Testis (tissue), 5 donors: ENCODE results near the gene BCL2L11. TPM values are rescaled to one million over a fixed set of nuclear protein-coding genes. Genes with fewer than 3 reads are reported as not detected.
A peak's percentile ranks its signal among the peaks of the same experiment; 100 is the strongest.
"Not testable (repeated sequence)": the region's sequence is repeated elsewhere in the genome, so short reads cannot be mapped to it uniquely, and the experiment has no call there.

Source experiments
- DNase-seq: peaks from one replicate; pipeline ENCODE4 v3.0.0-alpha.2; 2019
- H3K27ac ChIP-seq, 2 donors: fragments of 200-600 bp; sonication (generic); one replicate each; pipeline ENCODE4 v1.5.1; 2019
- H3K27me3 ChIP-seq: fragments of 200-600 bp; sonication (generic); one replicate; pipeline ENCODE4 v1.5.1; 2019
- H3K36me3 ChIP-seq: fragments of 200-600 bp; sonication (generic); one replicate; pipeline ENCODE4 v1.5.1; 2017; ENCODE audit warnings: low read depth; ENCODE audit errors: missing control alignments
- H3K4me1 ChIP-seq: fragments of 200-600 bp; sonication (generic); one replicate; pipeline ENCODE4 v1.5.1; 2019
- H3K4me3 ChIP-seq, 2 donors: fragments of 200-600 bp; sonication (generic); one replicate each; pipeline ENCODE4 v1.5.1; 2017 to 2019
- H3K9me3 ChIP-seq: fragments of 200-600 bp; sonication (generic); one replicate; pipeline ENCODE4 v1.5.1; 2017
- CTCF ChIP-seq, 3 experiments: fragments of 450-650 bp in 2 of 3; fragments of 200-600 bp in 1 of 3; sonication (generic) in 1 of 3; IDR thresholded peaks; one replicate each; pipeline ENCODE4 v1.5.1; 2016 to 2019; ENCODE audit warnings: antibody characterized with exemption in 3 of 3, mild to moderate bottlenecking in 2 of 3, moderate library complexity in 1 of 3
- POLR2A ChIP-seq: fragments of 450-650 bp; IDR thresholded peaks from one replicate; pipeline ENCODE4 v1.6.1; 2017; ENCODE audit warnings: antibody characterized with exemption, mild to moderate bottlenecking, moderate library complexity
- WGBS, 2 donors: methylation state at CpG; one replicate each; pipeline ENCODE4 v1.1.5; 2018; 5-methylcytosine and 5-hydroxymethylcytosine counted together
- intact Hi-C: fragments of 100-400 bp; cut with DNase I; formaldehyde crosslinking; loops from one replicate; pipeline ENCODE4 v1.15.1; 2023; ENCODE audit warnings: low total_unique reads
- long read RNA-seq, 2 donors: transcript quantifications; one replicate each; lab custom pipeline, GENCODE V29; 2026
- polyA plus RNA-seq: library from polyadenylated mRNA; stranded (reverse); fragments of 350-450 nt; fragmentation: Illumina TruSeq; extraction: RNeasy Lipid Tissue Mini Kit (QIAGEN cat#74804); gene quantifications from one replicate; pipeline ENCODE4 v1.2.3, GENCODE V29; 2014; ENCODE audit warnings: low read depth, low replicate concordance; ENCODE audit not compliant: insufficient read depth
- total RNA-seq, 2 donors: library from RNA; depleted of rRNA; stranded (reverse); fragments of >200 nt; gene quantifications; one replicate each; pipeline ENCODE4 v1.2.3, GENCODE V29; 2016

Gene BCL2L11
- total RNA-seq: 10 to 100 TPM; 29.3 to 41.7 TPM
- 26.4 TPM for polyA plus RNA-seq
- long read RNA-seq, donor 1, partial matches to known transcripts: 0 of 1 reads
- long read RNA-seq, donor 1, other reads (novel, unspliced or antisense): 0 of 1 reads
- long read RNA-seq, donor 2, full-length matches to known transcripts: 1 of 1 reads
- long read RNA-seq, donor 2, partial matches to known transcripts: 0 of 1 reads
- long read RNA-seq, donor 2, other reads (novel, unspliced or antisense): 0 of 1 reads

DNA sequence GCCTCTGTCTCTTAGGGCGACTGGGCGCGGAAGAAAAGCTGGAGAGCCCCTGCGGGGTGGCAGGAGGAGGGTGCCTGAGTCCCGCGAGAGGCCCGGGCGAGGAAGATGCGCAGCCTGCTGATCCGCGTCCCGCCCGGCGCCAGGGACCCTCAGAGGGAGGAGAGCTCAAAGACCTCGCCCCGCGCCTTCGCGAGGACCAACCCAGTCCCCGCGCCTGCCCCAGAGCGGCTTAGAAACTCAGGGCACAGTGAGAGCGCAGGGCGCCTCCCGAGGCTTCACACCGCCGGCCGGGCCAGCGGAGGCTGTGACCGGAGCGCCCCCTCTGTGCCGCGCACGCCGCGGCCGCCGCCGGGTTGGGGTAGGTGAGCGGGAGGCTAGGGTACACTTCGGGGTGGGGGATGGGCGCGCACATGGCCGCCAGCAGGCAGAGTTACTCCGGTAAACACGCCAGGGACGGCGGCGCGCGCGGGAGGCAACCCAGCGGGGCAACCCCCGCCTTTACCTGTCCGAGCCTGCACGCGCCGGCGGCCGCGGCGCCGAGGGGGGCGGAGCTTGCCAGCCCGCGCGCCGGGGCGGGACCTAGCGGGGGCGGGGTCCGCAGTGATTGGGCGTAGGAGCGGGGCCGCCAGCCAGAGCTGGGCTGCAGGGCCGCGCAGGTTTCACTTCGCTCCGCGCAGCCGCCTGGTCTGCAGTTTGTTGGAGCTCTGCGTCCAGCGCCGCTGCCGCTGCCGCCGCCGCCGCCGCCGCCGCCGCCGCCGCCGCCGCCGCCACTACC is at the start of gene BCL2L11:
Gene BCL2L11 (plus strand): TSS at position 662 of the 775 bp plus-strand sequence. CDS start 2,832 bp downstream, outside the sequence.
- Histone ChIP-seq H3K36me3 (no peaks in the 10 kb centered on the region), H3K4me1 (peaks cover 6% of the 10 kb centered on the region), H3K4me3 (peak within 1 kb of the TSS; percentile 77 to 79), H3K27me3 (no peaks in the 10 kb centered on the region), H3K27ac (peak within 1 kb of the TSS; percentile 53 to 80), H3K9me3 (no peaks in the 10 kb centered on the region)
- TF ChIP-seq CTCF (IDR thresholded peaks at IDR 0.05) (no peak), POLR2A (peak; percentile 32)
- peak; percentile 94 for DNase-seq
- intact Hi-C loops: no loop called here
- WGBS, 2 donors: 0% methylated on average over 57 of the region's 98 CpGs; no CpG with 5 or more reads in 1 of the 2 donors

GRCh38 chr2:111071600-111072171 is 49.0 kb upstream of the BCL2L11 start:
- H3K4me3 ChIP-seq: no peak overlapping the region
- no peak for TF ChIP-seq CTCF (IDR thresholded peaks at IDR 0.05)
- TF ChIP-seq POLR2A: no peak
- H3K27me3 ChIP-seq: no peaks in the 10 kb centered on the region
- H3K36me3 ChIP-seq: no peaks in the 10 kb centered on the region
- no peak for DNase-seq
- WGBS, 2 donors: 38 to 48% methylated on average over 5 of the region's 5 CpGs
- intact Hi-C loops: no loop called here
- no peak overlapping the region for H3K27ac ChIP-seq
- H3K4me1 ChIP-seq: no peaks in the 10 kb centered on the region
- H3K9me3 ChIP-seq: no peaks in the 10 kb centered on the region

GRCh38 chr2:111072220-111072871 is 48.4 kb upstream of the BCL2L11 start:
- WGBS, 2 donors: 38 to 54% methylated on average over 2 of the region's 2 CpGs
- Histone ChIP-seq H3K4me3 (no peak overlapping the region), H3K27me3 (no peaks in the 10 kb centered on the region), H3K27ac (no peak overlapping the region), H3K36me3 (no peaks in the 10 kb centered on the region), H3K9me3 (no peaks in the 10 kb centered on the region), H3K4me1 (no peaks in the 10 kb centered on the region)
- TF ChIP-seq POLR2A (no peak), CTCF (IDR thresholded peaks at IDR 0.05) (no peak)
- intact Hi-C loops: no loop called here
- no peak for DNase-seq

DNA sequence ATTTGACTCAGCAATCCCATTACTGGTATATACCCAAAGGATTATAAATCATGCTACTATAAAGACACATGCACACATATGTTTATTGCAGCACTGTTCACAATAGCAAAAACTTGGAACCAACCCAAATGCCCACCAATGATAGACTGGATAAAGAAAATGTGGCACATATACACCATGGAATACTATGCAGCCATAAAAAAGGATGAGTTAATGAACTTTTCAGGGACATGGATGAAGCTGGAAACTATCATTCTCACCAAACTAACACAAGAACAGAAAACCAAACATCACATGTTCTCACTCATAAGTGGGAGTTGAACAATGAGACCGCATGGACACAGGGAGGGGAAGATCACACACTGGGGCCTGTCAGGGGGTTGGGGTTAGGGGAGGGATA is 38.1 kb upstream of the BCL2L11 start:
- intact Hi-C loops, H3K36me3 ChIP-seq, H3K9me3 ChIP-seq, H3K4me1 ChIP-seq, DNase-seq, H3K4me3 ChIP-seq, H3K27me3 ChIP-seq, H3K27ac ChIP-seq: not testable (repeated sequence)
- 0% methylated on average over 1 of the region's 1 CpG for WGBS, 2 donors

GRCh38 chr2:111091811-111092211 is 28.9 kb upstream of the BCL2L11 start:
- TF ChIP-seq POLR2A (no peak), CTCF (IDR thresholded peaks at IDR 0.05) (no peak)
- Histone ChIP-seq H3K4me1 (no peaks in the 10 kb centered on the region), H3K36me3 (no peaks in the 10 kb centered on the region), H3K4me3 (no peak overlapping the region), H3K9me3 (no peaks in the 10 kb centered on the region), H3K27me3 (no peaks in the 10 kb centered on the region), H3K27ac (no peak overlapping the region)
- DNase-seq: no peak
- intact Hi-C loops: no loop called here
- WGBS, 2 donors: 90 to 92% methylated on average over 3 of the region's 3 CpGs
